T-helper 1 cell treated with Interleukin-12 subunit alpha and Interleukin-12 subunit beta and Interleukin-4 antibody, amounts not matched to agents 30 μg/mL and 1 μg/mL, for 36 hours (primary cell): Measurements from ENCODE around the gene LSM14A.
A peak's percentile ranks its signal among the peaks of the same experiment; 100 is the strongest.
"Not testable (repeated sequence)": the region's sequence is repeated elsewhere in the genome, so short reads cannot be mapped to it uniquely, and the experiment has no call there.

ENCODE experiments used
- H3K27ac Mint-ChIP-seq: one replicate; pipeline ENCODE4 v1.8.0; 2021; ENCODE audit warnings: mild to moderate bottlenecking, mixed read lengths
- H3K27me3 Mint-ChIP-seq: one replicate; pipeline ENCODE4 v1.8.0; 2021; ENCODE audit warnings: low read depth, mixed read lengths
- H3K36me3 Mint-ChIP-seq: one replicate; pipeline ENCODE4 v1.8.0; 2021; ENCODE audit warnings: low read depth, mixed read lengths
- H3K4me1 Mint-ChIP-seq: one replicate; pipeline ENCODE4 v1.8.0; 2021; ENCODE audit warnings: low read depth, mixed read lengths
- H3K4me3 Mint-ChIP-seq: one replicate; pipeline ENCODE4 v1.8.0; 2021; ENCODE audit warnings: mild to moderate bottlenecking, moderate library complexity, mixed read lengths
- H3K9me3 Mint-ChIP-seq: one replicate; pipeline ENCODE4 v1.8.0; 2021; ENCODE audit warnings: mixed read lengths

LSM14A gene

DNA sequence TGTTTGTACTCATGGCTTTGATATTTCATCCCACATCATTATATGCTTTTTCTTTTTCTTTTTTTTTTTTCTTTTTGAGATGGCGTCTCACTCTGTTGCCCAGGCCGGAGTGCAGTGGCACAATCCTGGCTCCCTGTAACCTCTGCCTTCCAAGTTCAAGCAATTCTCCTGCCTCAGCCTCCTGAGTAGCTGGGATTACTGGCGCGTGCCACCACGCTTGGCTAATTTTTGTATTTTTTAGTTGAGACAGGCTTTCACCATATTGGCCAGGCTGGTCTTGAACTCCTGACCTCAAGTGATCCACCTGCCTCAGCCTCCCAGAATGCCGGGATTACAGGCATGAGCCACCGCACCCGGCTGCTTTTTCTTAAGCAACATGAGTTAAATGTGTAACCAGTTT lies 2.9 kb downstream of the LSM14A start:
- not testable (repeated sequence) for H3K9me3 Mint-ChIP-seq, H3K27me3 Mint-ChIP-seq, H3K27ac Mint-ChIP-seq
- Mint-ChIP-seq H3K36me3 (peaks cover 20% of the 10 kb centered on the region), H3K4me3 (peak overlapping the region; percentile 31), H3K4me1 (peaks cover 50% of the 10 kb centered on the region)

GRCh38 chr19:34176581-34176980 lies 4.3 kb downstream of the LSM14A start:
- H3K4me3 Mint-ChIP-seq: peak overlapping the region; percentile 25
- H3K36me3 Mint-ChIP-seq: peaks cover 29% of the 10 kb centered on the region
- no peak overlapping the region for H3K27ac Mint-ChIP-seq
- peaks cover 54% of the 10 kb centered on the region for H3K4me1 Mint-ChIP-seq
- no peaks in the 10 kb centered on the region for H3K27me3 Mint-ChIP-seq
- no peaks in the 10 kb centered on the region for H3K9me3 Mint-ChIP-seq

DNA sequence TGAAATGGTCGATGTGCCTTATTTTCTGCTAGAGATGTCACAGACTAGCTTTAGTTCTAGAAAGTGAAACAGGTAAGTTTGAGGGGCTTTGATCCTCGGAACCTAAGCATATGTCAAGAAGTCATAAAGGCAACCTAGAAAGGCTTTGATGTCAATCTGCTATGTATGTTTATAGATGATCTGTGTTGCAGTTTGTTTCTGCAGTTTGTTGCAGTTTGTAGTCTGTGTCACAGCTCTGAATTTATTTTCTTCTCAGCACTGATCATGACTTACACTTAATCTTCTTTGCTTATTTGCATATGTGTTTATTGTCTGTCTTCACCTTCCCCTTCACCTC lies 5.9 kb downstream of the LSM14A start:
- no peak overlapping the region for H3K4me3 Mint-ChIP-seq
- no peaks in the 10 kb centered on the region for H3K27me3 Mint-ChIP-seq
- peaks cover 32% of the 10 kb centered on the region for H3K36me3 Mint-ChIP-seq
- peaks cover 61% of the 10 kb centered on the region for H3K4me1 Mint-ChIP-seq
- no peaks in the 10 kb centered on the region for H3K9me3 Mint-ChIP-seq
- H3K27ac Mint-ChIP-seq: no peak overlapping the region

GRCh38 chr19:34179066-34179465 lies 6.8 kb downstream of the LSM14A start:
- H3K27me3 Mint-ChIP-seq: no peaks in the 10 kb centered on the region
- H3K4me1 Mint-ChIP-seq: peaks cover 56% of the 10 kb centered on the region
- H3K9me3 Mint-ChIP-seq: no peaks in the 10 kb centered on the region
- no peak overlapping the region for H3K4me3 Mint-ChIP-seq
- peaks cover 28% of the 10 kb centered on the region for H3K36me3 Mint-ChIP-seq
- no peak overlapping the region for H3K27ac Mint-ChIP-seq

- Mint-ChIP-seq H3K27me3 (no peaks in the 10 kb centered on the region), H3K4me3 (no peak overlapping the region), H3K36me3 (peaks cover 32% of the 10 kb centered on the region), H3K9me3 (no peaks in the 10 kb centered on the region), H3K4me1 (peaks cover 57% of the 10 kb centered on the region), H3K27ac (no peak overlapping the region)
These were observed 8.0 kb downstream of the LSM14A start for GRCh38 chr19:34180273-34180672.

DNA sequence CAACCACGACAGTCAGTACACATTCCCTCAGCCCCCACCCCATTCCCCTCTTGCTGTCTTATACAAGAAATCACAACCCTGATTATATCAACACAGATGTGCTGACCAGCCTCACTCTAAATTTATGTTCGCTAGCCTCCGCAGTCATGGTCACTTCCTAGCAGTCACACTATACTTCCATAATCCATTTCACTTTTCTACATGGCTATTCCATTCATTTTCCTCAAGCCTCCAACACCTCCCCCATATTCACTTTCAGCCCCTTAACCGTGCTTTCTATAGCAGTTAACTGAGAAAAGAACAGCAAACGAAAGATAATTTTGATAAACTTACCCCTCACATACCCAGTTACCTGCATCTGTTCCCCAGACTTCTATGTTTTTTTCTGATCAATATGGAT lies 8.4 kb downstream of the LSM14A start:
- Mint-ChIP-seq H3K36me3 (peaks cover 32% of the 10 kb centered on the region), H3K4me1 (peaks cover 57% of the 10 kb centered on the region), H3K27ac (no peak overlapping the region), H3K4me3 (no peak overlapping the region), H3K9me3 (no peaks in the 10 kb centered on the region), H3K27me3 (no peaks in the 10 kb centered on the region)

GRCh38 chr19:34181111-34181864 lies 9.0 kb downstream of the LSM14A start:
- no peak overlapping the region for H3K27ac Mint-ChIP-seq
- no peaks in the 10 kb centered on the region for H3K27me3 Mint-ChIP-seq
- H3K36me3 Mint-ChIP-seq: peaks cover 32% of the 10 kb centered on the region
- no peaks in the 10 kb centered on the region for H3K9me3 Mint-ChIP-seq
- peaks cover 56% of the 10 kb centered on the region for H3K4me1 Mint-ChIP-seq
- no peak overlapping the region for H3K4me3 Mint-ChIP-seq

DNA sequence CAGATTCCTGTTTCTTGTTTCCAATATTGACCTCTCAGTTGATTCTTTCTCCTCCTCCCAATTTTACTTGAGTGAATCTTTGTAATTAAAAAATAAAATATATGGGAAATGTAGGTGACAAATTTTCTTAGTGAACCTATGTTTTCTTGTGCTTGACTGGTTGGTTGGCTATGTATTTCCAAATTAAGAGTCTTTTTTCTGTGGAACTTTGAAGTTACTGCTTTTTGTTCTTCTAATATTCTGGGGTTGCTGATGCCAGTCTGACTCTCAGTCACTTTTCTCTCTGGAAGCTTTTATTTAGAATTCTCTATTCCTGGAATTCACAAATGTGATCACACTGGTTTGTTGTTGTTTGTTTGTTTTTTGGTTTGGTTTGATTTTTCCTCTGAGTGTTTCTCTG lies 9.8 kb downstream of the LSM14A start:
- H3K27me3 Mint-ChIP-seq: no peaks in the 10 kb centered on the region
- H3K9me3 Mint-ChIP-seq: no peaks in the 10 kb centered on the region
- peaks cover 31% of the 10 kb centered on the region for H3K36me3 Mint-ChIP-seq
- peaks cover 53% of the 10 kb centered on the region for H3K4me1 Mint-ChIP-seq
- H3K4me3 Mint-ChIP-seq: no peak overlapping the region
- no peak overlapping the region for H3K27ac Mint-ChIP-seq

- Mint-ChIP-seq H3K9me3 (no peaks in the 10 kb centered on the region), H3K36me3 (peaks cover 25% of the 10 kb centered on the region), H3K4me3 (no peak overlapping the region), H3K4me1 (peaks cover 43% of the 10 kb centered on the region), H3K27ac (no peak overlapping the region), H3K27me3 (no peaks in the 10 kb centered on the region)
These were observed 12.7 kb downstream of the LSM14A start for GRCh38 chr19:34184880-34185491.

DNA sequence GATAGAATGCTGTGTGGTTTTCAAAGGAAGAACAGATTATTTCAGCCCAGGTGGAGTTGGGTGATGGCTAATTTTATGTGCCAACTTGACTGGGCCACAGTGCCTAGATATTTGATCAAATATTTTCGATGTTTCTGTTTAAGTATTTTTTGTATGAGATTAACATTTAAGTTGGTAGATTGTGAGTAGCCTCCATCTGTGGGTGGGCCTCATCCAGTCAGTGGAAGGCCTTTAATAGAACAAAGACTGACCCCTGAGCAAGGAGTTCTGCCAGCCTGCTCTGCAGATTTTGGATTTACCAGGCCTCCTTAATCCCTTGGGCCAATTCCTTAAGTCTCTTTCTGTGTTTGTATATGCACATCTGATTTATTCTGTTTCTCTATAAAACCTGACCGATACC lies 13.9 kb downstream of the LSM14A start:
- Mint-ChIP-seq H3K27me3 (no peaks in the 10 kb centered on the region), H3K4me3 (no peak overlapping the region), H3K36me3 (peaks cover 19% of the 10 kb centered on the region), H3K9me3 (no peaks in the 10 kb centered on the region), H3K4me1 (peaks cover 39% of the 10 kb centered on the region), H3K27ac (no peak overlapping the region)

GRCh38 chr19:34187011-34187410 lies 14.7 kb downstream of the LSM14A start:
- H3K36me3 Mint-ChIP-seq: peaks cover 17% of the 10 kb centered on the region
- no peak overlapping the region for H3K27ac Mint-ChIP-seq
- no peaks in the 10 kb centered on the region for H3K27me3 Mint-ChIP-seq
- H3K9me3 Mint-ChIP-seq: no peaks in the 10 kb centered on the region
- no peak overlapping the region for H3K4me3 Mint-ChIP-seq
- H3K4me1 Mint-ChIP-seq: peaks cover 39% of the 10 kb centered on the region

GRCh38 chr19:34188408-34188807 lies 16.1 kb downstream of the LSM14A start:
- Mint-ChIP-seq H3K4me1 (peaks cover 34% of the 10 kb centered on the region), H3K27me3 (no peaks in the 10 kb centered on the region), H3K27ac (no peak overlapping the region), H3K4me3 (no peak overlapping the region), H3K9me3 (no peaks in the 10 kb centered on the region), H3K36me3 (peaks cover 14% of the 10 kb centered on the region)

GRCh38 chr19:34189199-34189916 lies 17.1 kb downstream of the LSM14A start:
- Mint-ChIP-seq H3K36me3 (peaks cover 20% of the 10 kb centered on the region), H3K27me3 (no peaks in the 10 kb centered on the region), H3K27ac (no peak overlapping the region), H3K4me1 (peaks cover 34% of the 10 kb centered on the region), H3K9me3 (no peaks in the 10 kb centered on the region), H3K4me3 (no peak overlapping the region)

GRCh38 chr19:34189917-34190425 lies 17.7 kb downstream of the LSM14A start:
- H3K27ac Mint-ChIP-seq: no peak overlapping the region
- peaks cover 21% of the 10 kb centered on the region for H3K36me3 Mint-ChIP-seq
- no peaks in the 10 kb centered on the region for H3K9me3 Mint-ChIP-seq
- no peaks in the 10 kb centered on the region for H3K27me3 Mint-ChIP-seq
- peaks cover 32% of the 10 kb centered on the region for H3K4me1 Mint-ChIP-seq
- H3K4me3 Mint-ChIP-seq: no peak overlapping the region
